Endometrium (tissue), 2 donors: Measurements from ENCODE around the gene RASAL1.

Source experiments
- FAIRE-seq: peaks from 2 replicates; lab custom pipeline; 2012; peaks lifted over from hg19 to GRCh38; lab: Jason Lieb, UNC
- donor health status: control.
- donor health status: control.

Gene RASAL1

DNA sequence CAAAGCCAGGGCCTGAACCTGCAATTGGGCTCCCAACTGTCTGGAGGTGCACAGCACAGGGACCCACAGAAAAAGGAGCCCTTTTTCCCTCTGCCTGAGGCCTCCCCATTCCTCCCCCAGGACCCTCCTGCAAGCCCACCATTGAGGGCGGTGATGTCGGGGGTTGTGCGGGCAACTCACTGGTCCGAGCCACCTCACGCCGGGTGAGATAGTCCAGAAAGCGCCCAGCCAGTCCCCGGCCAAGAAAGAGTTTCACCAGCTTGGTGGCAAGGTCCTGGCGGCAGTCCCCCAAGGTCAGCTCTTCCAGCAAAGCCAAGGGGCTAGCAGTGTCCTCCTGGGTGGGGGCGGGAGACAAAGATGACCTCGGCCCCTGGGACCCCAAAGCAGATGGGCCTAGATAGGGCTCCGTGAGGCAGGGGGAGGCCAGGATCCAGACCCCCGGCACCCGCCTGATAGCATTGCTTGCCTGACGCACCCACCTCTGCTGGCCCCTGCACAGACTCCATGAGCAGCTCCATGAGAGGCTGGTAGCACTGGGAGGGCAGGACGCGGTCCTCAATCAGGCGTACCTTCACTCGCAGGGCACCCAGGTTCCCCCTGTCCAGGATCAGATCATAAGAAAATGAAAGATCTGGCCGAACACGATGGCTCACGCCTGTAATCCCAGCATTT, 20.0 kb downstream of the RASAL1 start:
- no peak for FAIRE-seq

DNA sequence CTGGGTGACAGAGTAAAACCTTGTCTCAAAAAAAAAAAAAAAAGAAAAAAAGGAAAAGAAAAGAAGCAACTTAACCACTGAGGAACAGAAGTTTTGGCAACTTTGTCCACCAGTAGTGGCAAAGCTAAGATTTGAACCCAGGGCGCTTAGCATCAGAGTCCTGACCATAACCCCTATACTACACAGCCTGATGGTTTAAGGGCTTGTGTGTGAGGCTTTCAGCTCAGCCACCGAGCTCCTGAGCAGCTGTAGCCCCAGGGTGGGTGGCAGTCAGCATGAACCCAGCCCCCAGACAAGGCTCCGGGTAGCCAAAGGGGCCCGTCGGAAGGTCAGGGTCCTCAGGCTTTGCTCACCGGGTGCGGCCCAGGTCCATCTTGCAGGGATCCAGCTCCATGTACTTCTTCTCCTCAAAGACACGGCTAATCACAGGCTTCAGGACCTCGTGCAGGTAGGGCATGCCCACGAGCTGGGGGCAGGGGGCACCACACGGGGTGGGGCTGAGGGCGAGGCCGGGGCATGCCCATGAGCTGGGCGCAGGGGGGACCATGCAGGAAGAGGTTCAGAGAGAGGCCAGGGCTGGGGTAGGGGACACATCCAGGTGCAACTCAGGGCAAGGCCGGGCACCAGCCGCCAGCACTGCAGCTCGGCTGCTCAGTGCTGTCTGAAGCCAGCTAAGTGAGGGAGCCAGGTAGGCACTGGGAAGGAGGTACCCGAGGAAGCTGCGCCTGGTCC, 20.9 kb downstream of the RASAL1 start:
- FAIRE-seq = no peak

DNA sequence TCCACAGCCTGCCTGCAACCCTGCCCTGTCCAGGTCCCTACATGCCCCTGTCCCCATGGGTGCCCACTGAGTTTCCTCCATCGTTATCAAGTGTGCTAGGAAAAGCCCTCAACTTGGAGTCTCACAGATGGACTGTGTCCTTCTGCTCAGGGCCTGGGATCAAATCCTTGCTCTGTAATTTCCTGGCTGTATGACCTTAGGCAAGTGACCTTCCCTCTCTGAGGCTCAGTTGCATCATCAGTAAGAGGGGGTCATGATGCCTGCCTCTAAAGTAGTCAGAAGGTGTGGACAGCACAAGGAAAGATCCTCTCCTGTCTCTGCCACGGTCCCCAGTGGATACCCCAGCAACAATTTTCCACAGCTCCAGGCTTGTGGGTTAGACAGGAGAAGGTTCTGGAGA, 22.2 kb downstream of the RASAL1 start:
- FAIRE-seq = no peak

DNA sequence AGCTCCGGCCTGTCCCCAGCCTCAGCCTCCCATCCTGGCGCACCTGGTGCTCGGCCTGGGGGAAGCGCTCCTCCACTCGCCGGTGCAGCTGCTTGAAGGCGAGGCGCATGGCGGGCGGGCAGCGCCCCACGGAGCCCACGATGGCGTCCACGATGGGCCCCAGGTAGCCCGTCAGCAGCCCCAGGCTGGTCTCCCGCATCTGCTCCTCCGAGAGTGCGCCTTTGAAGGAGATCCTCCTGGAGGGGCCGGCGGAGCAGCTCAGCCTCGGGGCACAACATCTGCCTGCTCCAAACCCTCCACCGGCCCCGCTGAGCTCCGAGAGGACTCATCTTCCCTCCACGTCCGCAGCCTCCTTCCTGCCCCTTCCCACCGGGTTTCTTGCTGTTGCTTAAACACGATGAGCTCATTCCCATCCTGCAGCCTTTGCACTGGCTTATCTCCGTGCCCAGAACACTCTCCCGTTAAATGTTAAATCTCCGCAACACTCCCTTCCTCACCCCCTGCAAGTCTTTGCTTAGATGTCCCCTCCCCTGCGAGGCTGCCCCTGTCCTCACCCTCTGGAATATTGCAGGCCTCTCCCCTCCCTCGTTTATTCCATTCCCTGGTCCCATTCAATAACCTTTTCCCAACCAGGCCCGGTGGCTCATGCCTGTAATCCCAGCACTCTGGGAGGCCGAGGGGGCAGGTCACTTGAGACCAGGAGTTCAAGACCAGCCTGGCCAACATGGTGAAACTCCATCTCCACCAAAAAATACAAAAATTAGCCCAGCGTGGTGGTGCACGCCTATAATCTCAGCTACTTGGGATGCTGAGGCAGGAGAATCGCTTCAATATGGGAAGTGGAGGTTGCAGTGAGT, 23.3 kb downstream of the RASAL1 start:
- FAIRE-seq = no peak

DNA sequence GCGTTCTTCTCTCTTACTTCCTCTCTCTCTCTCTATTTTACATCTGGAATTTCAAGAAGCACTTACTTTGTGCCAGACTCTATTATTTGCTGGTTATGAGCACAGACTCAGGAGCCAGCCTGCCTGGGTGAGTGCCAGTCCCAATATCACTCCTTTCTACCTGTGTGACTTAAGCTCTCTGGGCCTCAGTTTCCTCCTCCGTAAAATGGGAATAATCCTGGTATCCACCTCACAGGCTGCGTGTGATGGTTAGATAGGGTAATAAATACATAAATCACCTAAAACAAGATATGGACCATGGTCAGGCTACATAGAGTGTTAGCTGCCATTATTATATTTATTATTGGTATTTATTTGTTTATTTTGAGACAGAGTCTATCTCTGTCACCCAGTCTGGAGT, 24.3 kb downstream of the RASAL1 start:
- FAIRE-seq = no peak

DNA sequence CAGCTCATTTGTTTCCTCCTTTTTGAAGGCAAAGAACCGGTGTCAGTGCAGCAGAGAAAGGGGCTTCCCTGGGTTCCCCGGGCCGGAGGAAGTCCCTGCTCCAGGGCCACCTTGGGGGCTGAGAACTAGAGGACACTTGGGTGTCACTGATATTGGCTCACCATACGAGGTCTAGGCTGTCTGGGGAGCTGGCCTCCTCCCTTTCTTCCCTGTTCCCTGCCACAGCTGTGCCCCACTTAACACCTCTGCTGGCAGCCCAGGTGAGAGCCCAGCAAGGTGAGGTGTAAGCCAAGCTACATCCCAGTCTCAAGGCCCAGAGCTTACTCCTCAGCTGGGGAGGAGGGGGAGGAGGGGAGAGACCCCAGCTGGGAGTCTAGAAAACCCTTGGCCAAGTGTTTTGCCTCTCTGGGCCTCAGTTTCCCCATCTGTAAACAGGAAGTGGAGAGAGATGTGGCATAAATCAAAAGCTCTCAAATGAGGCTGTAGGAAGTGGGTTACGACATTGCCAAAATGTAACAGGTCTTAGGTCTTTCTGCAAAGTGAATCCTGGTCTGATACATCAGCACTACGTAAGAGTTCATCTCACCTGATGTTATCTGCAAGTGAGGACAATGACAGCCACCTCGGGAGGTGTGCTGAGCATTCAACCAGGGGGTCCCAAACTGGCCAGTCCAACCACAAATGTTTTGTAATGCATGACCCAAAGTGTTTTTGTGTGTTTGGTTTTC, 25.5 kb downstream of the RASAL1 start:
- no peak for FAIRE-seq

DNA sequence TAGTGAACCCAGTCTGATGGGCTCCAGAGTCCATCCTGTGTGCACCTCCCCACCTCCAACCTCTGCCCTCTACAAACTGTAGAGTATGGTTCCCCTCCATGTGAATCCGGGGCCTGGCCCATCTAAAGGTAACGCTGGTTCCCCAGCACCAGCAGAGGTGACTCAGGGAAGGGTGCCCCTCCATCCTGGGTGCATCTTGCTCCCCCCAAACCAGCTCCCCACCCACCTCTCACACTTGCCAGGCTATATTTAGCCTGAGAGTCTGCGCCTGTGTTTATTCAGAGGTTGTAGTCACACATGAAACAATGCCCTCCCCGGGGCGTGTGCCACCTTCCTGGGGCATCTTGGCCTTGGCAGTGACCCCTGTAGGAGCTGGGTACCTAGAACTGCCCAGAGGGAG, 26.2 kb downstream of the RASAL1 start:
- no peak for FAIRE-seq

DNA sequence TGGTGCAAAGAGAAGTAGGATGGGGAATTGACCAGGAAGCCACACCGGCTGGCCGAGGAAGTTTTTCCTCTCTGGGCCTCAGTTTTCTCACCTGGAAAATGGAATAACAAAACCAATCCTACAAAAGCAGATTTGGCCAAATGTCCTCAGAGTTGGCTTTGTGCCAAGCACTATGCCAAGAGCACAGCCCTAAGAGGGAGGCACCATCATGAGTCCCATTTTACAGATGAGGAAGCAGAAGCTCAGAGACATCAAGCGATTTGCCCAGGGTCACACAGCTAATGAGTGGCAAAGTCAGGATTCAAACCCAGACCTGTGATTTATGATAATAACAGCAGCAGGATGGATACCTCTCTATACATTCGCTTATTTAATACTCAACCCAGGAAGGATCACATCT, 27.3 kb downstream of the RASAL1 start:
- FAIRE-seq = no peak

DNA sequence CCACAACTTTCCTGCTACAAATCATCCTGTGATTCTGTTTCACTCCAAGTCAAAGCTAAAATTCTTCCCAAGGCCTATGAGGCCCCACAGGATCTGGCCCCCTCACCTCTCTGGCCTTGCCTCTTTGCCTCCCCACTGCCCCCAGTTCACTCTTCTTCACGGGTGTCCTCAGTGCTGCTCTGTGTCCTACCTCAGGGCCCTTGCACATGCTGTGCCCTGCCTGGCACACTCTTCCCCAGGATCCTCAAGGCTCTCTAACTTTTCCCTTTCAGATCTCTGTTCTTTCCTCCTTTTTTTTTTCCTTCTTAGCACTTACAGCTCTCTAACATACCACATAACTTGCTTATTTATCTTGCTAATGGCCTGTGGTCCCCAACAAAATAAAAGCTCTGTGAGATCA, 29.2 kb downstream of the RASAL1 start:
- no peak for FAIRE-seq

DNA sequence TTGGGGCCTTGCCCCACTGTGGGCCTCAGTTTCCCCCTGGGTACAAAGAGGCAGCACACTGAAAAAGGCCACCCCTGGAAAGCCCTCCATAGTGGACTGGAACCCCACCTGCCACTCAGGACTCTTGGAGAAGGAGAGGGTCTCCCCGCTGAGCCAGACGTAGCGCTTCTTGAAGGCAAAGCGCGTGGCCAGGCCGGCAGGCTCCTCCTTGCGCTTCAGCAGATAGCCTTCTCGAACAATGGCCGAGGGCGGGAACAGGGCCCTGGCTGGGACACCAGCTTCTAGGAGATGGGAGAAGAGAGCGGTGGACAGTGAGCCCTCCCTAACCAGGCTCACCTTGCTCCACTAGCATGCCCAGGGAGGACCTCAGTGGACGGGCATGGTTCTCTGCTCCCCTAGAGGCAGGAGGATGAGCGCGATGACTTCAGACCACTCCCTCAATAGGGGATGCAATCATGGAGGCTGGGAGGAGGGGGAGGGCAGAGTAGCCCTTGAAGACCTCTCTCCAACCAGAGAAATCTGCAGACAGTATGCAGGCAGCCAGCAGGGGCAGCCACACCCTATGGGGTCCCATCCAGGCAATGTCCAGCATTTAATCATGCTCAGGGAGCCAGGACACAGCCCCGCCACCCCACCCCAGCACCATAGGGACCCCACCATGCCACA, 29.8 kb downstream of the RASAL1 start:
- no peak for FAIRE-seq

DNA sequence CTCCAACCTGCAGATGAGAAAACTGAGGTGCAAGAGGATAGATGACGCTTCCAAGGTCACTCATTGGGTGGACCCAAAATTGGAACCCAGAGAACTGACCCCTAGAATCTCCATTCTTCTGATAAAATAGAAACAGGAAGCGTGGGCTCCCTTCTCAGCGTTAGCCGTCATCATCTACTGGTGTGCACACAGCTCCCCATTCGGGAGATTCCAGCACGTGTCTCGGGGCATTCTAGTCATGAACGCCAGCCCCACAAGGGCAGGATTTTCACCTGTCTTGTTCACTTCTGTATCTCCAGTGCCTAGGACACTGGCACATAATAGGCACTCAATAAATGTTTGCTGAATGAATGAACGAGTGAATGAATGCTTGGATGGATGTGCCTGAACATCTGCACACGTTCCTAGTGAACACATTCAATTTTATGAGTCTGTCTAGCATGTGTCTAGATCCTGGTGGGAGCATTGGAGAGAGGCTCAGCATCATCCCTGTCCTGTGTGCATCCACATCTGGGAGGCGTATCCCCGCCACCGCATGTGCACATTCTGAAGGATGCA, 30.5 kb downstream of the RASAL1 start:
- FAIRE-seq = no peak

DNA sequence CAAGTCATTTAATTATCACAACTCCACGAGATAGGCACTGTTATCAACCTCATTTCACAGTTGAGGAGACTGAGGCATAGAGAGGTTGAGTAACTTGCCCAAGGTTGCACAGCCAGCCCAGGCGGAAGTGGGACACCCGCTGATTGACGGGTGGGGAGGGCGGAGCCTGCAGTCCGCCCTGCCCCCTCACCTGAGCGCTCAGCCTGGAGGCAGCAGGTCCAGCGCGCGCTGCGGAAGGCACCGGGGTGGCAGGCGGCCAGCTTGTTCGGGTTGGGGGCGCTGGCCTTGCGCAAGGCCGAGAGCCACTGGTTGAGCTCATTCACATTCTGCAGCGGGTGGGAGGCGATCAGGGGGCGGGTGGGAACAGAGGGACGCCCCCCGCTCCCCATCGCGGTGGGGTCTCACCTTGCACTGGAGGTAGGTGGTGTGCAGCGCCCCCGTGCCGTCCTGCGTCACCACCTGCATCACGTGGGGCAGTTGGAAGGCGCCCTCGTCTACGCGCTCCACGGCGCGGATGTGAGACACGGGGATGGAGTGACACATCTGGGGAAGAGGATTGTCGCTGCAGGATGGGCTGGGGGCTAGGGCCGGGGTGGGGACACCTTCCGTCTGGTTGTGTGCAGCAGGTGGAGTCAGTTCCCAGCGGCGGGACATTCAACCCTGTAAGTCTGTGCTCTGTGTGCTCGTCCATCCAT, 31.7 kb downstream of the RASAL1 start:
- FAIRE-seq = no peak

DNA sequence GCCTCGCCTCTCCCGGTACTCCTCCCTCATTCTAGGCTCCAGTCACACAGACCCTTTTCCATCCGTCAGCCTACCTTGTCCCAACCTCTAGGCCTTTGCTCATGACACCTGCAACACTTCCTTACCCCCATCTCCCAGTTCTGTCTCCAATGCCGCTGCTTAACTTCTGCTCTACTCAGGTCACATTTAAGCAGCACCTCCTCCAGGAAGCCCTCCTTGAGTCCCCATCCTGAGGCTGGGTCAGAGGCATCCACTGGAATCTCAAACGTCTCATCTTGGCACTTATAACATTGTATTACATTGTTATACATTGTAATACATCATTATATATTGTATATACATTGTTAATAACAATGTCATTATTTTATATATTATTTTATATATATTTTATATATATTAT, 32.8 kb downstream of the RASAL1 start:
- no peak for FAIRE-seq

DNA sequence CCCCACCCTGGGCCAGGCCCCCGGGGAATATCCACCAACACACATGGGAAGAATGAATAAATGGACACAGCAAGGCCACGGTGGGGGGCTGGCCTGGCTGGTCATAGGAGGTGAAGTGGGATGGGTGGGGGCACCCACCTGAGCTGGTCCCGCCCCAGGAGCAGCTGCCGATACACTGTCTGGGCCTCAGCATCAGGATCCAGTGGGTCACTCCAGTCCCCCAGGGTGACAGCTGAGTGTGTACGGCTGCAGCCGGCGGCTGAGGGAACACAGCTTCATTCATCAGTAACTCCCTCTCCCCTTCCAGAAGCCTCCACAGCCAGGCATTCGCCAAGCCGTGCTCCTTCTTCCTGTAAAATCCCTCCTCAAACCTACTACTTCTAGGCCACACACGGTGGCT, 33.8 kb downstream of the RASAL1 start:
- no peak for FAIRE-seq

DNA sequence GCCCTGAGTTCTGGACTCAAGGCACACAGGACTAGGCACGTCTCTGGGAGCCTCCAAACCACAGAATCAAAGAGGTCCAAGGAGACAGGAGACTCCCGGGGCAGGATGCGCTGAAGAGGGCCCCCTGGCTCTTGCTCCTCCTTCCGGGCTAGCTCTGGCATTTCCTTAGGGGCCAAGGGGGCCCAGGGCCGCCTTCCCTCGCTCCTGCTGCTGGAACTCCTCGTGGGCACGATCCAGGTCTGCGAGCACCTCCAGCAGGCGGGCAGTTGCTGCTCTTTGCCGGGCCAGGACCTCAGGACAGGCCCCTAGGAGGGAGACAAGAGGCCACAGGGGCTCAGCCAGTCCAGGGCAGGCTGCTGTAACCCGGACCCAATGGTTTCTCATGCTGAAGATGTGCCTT, 35.8 kb downstream of the RASAL1 start:
- FAIRE-seq = no peak

DNA sequence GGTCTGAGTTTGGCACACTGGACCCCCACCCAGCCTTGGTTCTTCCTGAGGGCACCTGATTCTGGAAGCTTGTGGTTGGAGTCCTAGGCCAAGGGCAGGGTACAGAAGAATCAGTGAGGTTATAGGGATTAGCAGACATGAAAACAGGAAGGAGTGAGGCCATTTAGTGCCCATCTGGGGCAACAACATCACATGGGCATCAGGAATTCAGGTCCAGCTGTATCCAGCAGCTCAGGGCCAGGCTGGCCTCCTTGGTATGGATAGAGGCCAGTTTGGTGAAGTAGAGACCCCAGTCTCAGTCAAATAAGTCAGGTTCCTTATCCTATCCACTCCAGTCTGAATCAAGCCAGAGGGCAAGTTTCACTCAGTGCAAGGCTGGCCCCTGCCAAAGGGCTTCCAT, 36.2 kb downstream of the RASAL1 start:
- no peak for FAIRE-seq

DNA sequence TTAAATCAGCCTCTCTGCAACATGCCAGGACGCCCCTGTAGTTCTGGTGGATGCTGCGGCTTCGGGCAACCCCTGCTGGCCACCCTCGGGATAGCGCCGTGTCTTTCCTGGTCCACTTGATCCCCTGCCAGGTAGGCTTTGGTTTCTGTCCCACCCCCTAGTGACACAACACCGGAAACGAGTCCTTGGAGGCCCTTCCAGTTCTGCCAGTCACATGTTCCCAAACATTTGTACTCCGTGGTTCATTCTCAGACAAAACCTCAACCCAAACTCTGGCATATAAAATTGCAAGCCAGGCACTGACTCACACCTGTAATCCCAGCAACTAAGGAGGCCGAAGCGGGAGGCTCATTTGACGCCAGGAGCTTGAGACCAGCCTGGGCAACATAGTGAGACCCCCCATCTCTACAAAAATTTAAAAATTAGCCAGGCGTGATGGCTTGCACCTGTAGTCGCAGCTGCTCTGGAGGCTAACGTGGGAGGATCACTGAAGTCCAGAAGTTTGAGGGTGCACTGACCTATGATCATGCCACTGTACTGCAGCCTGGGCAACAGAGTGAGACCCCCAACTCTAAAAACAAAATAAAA, 37.0 kb downstream of the RASAL1 start:
- no peak for FAIRE-seq

DNA sequence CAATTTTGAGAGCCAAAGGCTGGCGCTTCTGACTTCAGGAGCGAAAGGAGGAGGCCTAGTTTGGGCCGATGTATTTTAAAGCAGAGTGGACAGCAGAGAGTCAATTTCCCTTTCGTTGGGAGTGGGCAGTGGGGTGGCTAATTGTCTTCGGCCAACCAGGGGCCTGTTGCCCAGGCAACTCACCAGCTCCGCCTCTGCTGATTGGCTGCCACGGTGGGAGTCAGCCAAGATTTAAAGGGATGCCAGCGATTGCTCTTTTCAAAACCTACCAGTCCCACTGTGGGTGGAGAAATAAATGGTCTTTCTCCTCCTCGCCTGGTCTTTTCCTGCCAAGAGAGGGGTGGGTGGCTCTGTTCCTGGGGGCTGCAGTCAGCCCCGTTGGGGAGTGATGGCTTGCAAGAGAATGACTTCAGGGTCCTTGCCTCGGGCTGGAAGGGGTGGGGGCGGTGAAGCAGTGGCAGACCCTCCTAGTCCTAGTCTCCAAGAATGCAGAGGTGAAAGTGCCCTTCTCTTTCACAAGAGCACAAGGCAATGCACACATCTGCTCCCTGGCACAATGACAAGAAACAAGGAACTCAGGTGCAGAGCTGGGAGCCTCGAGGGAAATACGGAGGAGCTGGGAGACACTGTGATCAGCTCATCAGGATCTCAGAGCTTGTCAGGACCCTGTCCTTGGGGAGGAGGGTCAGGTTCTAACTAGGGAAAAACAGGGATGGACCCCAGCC, 37.7 kb downstream of the RASAL1 start:
- FAIRE-seq = no peak

DNA sequence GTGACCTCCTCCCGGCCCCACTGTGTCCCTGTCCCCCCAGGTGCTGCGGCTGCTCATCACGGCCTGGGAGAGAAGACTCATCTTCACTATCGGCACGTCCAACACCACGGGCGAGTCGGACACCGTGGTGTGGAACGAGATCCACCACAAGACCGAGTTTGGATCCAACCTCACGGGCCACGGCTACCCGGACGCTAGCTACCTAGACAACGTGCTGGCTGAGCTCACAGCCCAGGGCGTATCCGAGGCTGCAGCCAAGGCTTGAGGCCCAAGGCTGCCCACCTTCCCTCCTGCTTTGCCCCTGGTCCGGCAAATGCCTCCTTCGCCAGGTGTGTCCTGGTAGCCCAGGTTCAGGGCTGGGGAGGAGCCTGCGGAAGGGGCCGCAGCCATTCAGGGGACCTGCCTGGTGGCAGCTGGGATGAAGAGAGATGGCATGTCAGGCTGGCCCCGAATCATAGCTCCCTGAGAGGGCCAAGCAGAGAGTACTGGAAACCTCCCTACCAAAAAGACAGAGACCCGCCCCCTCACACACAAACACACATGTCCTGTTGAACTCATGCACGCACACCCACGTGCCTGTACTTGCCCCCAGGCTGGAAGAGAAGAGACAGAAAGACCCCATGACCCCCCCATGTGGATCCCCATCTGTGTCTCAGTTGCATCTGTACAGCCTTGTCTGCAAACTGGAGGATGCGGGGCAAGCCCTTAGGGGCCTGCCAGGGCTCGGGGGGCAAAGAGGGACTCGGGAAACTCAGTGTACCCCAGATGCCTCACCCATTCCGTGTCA, 38.7 kb downstream of the RASAL1 start:
- no peak for FAIRE-seq
